Measurements from ENCODE around the gene PCDHGA4. TPM values are rescaled to one million over a fixed set of nuclear protein-coding genes. Genes with fewer than 3 reads are reported as not detected.

PCDHGA4 gene
- total and polyA plus RNA-seq, 2 of the 13 experiments (the other 11 are each of a cell fraction or from before 2014, with no cell fraction given), result 0.49 to 0.58 TPM

GRCh38 chr5:141349917-141350619 lies 4.8 kb upstream of the PCDHGA4 start, which contains the start of gene PCDHGB1 (continued):
- TF ChIP-seq ZBTB34 (CRISPR knock-in tag; IDR thresholded peaks at IDR 0.05) (no peak), ERF (CRISPR knock-in tag; IDR thresholded peaks at IDR 0.05) (peak; percentile 44; the same call in 1 of the 2 replicates), NFIB (CRISPR knock-in tag; IDR thresholded peaks at IDR 0.05; ENCODE audit: borderline replicate concordance) (no peak), IRF1 (CRISPR knock-in tag; IDR thresholded peaks at IDR 0.05; ENCODE audit: low read depth) (no peak), CHD4 (IDR thresholded peaks at IDR 0.05; ENCODE audit: borderline replicate concordance, low read length) (no peak), ELF3 (CRISPR knock-in tag; IDR thresholded peaks at IDR 0.05) (peak; percentile 71), ATF7-NPFF (CRISPR knock-in tag; IDR thresholded peaks at IDR 0.05; ENCODE audit: low read depth) (no peak), ZNF367 (CRISPR knock-in tag; IDR thresholded peaks at IDR 0.05; ENCODE audit: borderline replicate concordance) (no peak), IKZF4 (CRISPR knock-in tag; IDR thresholded peaks at IDR 0.05; ENCODE audit: borderline replicate concordance, low read depth, not compliant biosample characterization) (no peak), SP140L (CRISPR knock-in tag; IDR thresholded peaks at IDR 0.05; ENCODE audit: borderline replicate concordance) (no peak), ZNF296 (CRISPR knock-in tag; conservative IDR thresholded peaks at IDR 0.05) (no peak), JARID2 (CRISPR knock-in tag; IDR thresholded peaks at IDR 0.05; ENCODE audit: insufficient replicate concordance) (no peak), ZNF792 (CRISPR knock-in tag; IDR thresholded peaks at IDR 0.05) (no peak), TIGD3 (CRISPR knock-in tag; IDR thresholded peaks at IDR 0.05; ENCODE audit: borderline replicate concordance) (no peak), ZNF605 (CRISPR knock-in tag; IDR thresholded peaks at IDR 0.05) (no peak), ZBTB8A (CRISPR knock-in tag; IDR thresholded peaks at IDR 0.05; ENCODE audit: borderline replicate concordance, low read depth) (no peak), KMT2B (CRISPR knock-in tag; IDR thresholded peaks at IDR 0.05) (peak; percentile 67; the same call in 1 of the 2 replicates), RBM22 (optimal IDR thresholded peaks at IDR 0.05; ENCODE audit: low read length) (no peak), RCOR2 (CRISPR knock-in tag; IDR thresholded peaks at IDR 0.05) (no peak), MXD4 (CRISPR knock-in tag; IDR thresholded peaks at IDR 0.05) (no peak), GATA4 (IDR thresholded peaks at IDR 0.05; ENCODE audit: borderline replicate concordance, low read depth) (no peak), MEF2D (CRISPR knock-in tag; IDR thresholded peaks at IDR 0.05) (no peak), DPF2 (CRISPR knock-in tag; IDR thresholded peaks at IDR 0.05; ENCODE audit: borderline replicate concordance, low read depth) (no peak), RXRB (CRISPR knock-in tag; IDR thresholded peaks at IDR 0.05; ENCODE audit: borderline replicate concordance) (no peak)
- TF ChIP-seq, protein P1, sequence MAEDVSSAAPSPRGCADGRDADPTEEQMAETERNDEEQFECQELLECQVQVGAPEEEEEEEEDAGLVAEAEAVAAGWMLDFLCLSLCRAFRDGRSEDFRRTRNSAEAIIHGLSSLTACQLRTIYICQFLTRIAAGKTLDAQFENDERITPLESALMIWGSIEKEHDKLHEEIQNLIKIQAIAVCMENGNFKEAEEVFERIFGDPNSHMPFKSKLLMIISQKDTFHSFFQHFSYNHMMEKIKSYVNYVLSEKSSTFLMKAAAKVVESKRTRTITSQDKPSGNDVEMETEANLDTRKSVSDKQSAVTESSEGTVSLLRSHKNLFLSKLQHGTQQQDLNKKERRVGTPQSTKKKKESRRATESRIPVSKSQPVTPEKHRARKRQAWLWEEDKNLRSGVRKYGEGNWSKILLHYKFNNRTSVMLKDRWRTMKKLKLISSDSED (CRISPR knock-in tag; IDR thresholded peaks at IDR 0.05), result no peak

Data from HepG2 (cell line).